Tibial nerve (tissue), 4 donors: ENCODE results near the gene RAB11A. TPM values are rescaled to one million over a fixed set of nuclear protein-coding genes. Genes with fewer than 3 reads are reported as not detected.

Source experiments
- DNase-seq, 2 donors: peaks; one replicate each; pipeline ENCODE4 v3.0.0-alpha.2; 2019; ENCODE audit warnings: low spot score in 2 of 2
- H3K27ac ChIP-seq, 4 donors: fragments of 200-600 bp; sonication (generic) in 3 of 4; one replicate each; pipeline ENCODE4 v1.5.1; 2017 to 2019; ENCODE audit warnings: mild to moderate bottlenecking in 1 of 4
- H3K27me3 ChIP-seq, 2 donors: fragments of 200-600 bp; sonication (generic) in 1 of 2; one replicate each; pipeline versions ENCODE4 v1.5.1 to v1.6.0; 2017 to 2019
- H3K36me3 ChIP-seq, 3 donors: fragments of 200-600 bp; sonication (generic); one replicate each; pipeline ENCODE4 v1.5.1; 2018 to 2019
- H3K4me1 ChIP-seq, 4 donors: fragments of 200-600 bp; sonication (generic) in 3 of 4; one replicate each; pipeline ENCODE4 v1.5.1; 2017 to 2019
- H3K4me3 ChIP-seq, 4 donors: fragments of 200-600 bp; sonication (generic) in 3 of 4; one replicate each; pipeline ENCODE4 v1.5.1; 2017 to 2019; ENCODE audit warnings: mild to moderate bottlenecking in 1 of 4, moderate library complexity in 1 of 4
- H3K9me3 ChIP-seq, 4 donors: fragments of 200-600 bp; sonication (generic) in 3 of 4; one replicate each; pipeline ENCODE4 v1.5.1; 2017 to 2019
- CTCF ChIP-seq, 5 experiments: fragments of 200-600 bp in 3 of 5; fragments of 450-650 bp in 2 of 5; sonication (generic) in 3 of 5; IDR thresholded peaks; one replicate each; pipeline ENCODE4 v1.5.1; 2016 to 2019; ENCODE audit warnings: antibody characterized with exemption in 5 of 5, mild to moderate bottlenecking in 3 of 5, moderate library complexity in 2 of 5
- EP300 ChIP-seq, 2 donors: sonication (generic); formaldehyde crosslinking; IDR thresholded peaks; one replicate each; pipeline ENCODE4 v1.6.1; 2017; ENCODE audit warnings: antibody characterized with exemption in 2 of 2, mild to moderate bottlenecking in 1 of 2
- POLR2A ChIP-seq, 2 donors: fragments of 450-650 bp; IDR thresholded peaks; one replicate each; pipeline ENCODE4 v1.6.1; 2017; ENCODE audit warnings: antibody characterized with exemption in 2 of 2, mild to moderate bottlenecking in 2 of 2, moderate library complexity in 2 of 2
- small RNA-seq: library from RNA; depleted of rRNA; stranded (forward); fragments of <200 nt; gene quantifications from one replicate; pipeline ENCODE3, GENCODE V24; 2016
- total RNA-seq, 4 donors: library from RNA; depleted of rRNA; stranded (reverse); fragments of >200 nt; gene quantifications; one replicate each; pipeline ENCODE4 v1.1.0, GENCODE V29; 2016

The RAB11A gene
- total RNA-seq, 4 donors from 2014 or later: 69.9 to 140 (median 84.3) TPM

DNA sequence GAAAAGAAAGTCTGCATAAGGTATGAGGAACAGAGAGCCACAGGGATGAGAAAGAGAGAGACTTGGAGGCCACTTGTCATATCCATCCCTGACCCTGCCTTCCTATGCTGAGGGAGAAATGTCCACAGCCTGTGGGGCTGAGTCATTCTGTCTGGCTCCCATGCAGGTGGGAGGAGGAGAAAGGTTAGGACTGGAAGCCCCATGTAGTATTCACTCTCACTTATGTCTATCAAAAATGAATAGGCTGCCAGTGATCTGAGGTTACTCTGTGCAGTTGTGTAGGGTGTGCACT is 71.3 kb downstream of the RAB11A start:
- TF ChIP-seq POLR2A (IDR thresholded peaks at IDR 0.05): no peak
- TF ChIP-seq EP300 (IDR thresholded peaks at IDR 0.05): no peak
- TF ChIP-seq CTCF (IDR thresholded peaks at IDR 0.05): no peak
- Histone ChIP-seq H3K27ac (no peak overlapping the region), H3K4me1 (peaks cover 0 to 6% (median 0%) of the 10 kb centered on the region in 4 donors), H3K27me3 (no peaks in the 10 kb centered on the region), H3K4me3 (no peak overlapping the region), H3K9me3 (no peaks in the 10 kb centered on the region), H3K36me3 (no peaks in the 10 kb centered on the region)
- no peak for DNase-seq

Small RNAs within 50 kb of the gene (small RNA-seq; reads per million reads assigned to genes)
- not detected for gene RF00026

Other genes with a start within 250 kb of the RAB11A start
- 10 to 100 TPM in 1 of 4 donors, 1 to 10 TPM in 3; 5.9 to 22.7 (median 9.2) TPM for gene SLC24A1, start 247.6 kb upstream of the RAB11A start, total RNA-seq
- gene DENND4A, start 77.2 kb upstream of the RAB11A start, total RNA-seq: 10 to 100 TPM; 21.6 to 54.0 (median 35.9) TPM